K562 (cell line): ENCODE results near the gene HELB. TPM values are rescaled to one million over a fixed set of nuclear protein-coding genes. Genes with fewer than 3 reads are reported as not detected.

Source experiments
- ATAC-seq: fragments of 200-7000 bp; cut with Tn5 transposase; 3 replicates; pipeline ENCODE4 v1.9.1; 2020; ENCODE audit warnings: moderate library complexity
- BruUV-seq: library from RNA; stranded (reverse); fragments of 400-500 nt; replicated peaks from 2 replicates; lab custom pipeline; 2021; lab: Mats Ljungman, UMichigan
- CTCF ChIA-PET: fragments of 300-600 bp; formaldehyde crosslinking; extraction: SDS; loops from one replicate; lab custom pipeline; 2021; ENCODE audit warnings: low intra/inter-chr PET ratio; lab: Yijun Ruan, JAX
- POLR2A ChIA-PET: fragments of 300-600, 350-650 bp; sonication (Branson Sonifier 250); formaldehyde crosslinking; extraction: SDS; loops from one replicate; lab custom pipeline; 2021; ENCODE audit warnings: antibody characterized with exemption, inconsistent platforms; lab: Yijun Ruan, JAX
- DNase-seq, 4 experiments: peaks; one replicate each; pipeline versions ENCODE4 v3.0.0 to v3.0.0-alpha.2; 2011 to 2018; ENCODE audit warnings: low spot score in 3 of 4, mixed read lengths in 3 of 4; ENCODE audit errors: extremely low read depth in 1 of 4
- FAIRE-seq: peaks from 2 replicates; lab custom pipeline; 2011; peaks lifted over from hg19 to GRCh38; lab: Jason Lieb, UNC
- H2AFZ ChIP-seq: 2 replicates; pipeline ENCODE4 v1.6.0; 2011; ENCODE audit warnings: low read depth, low read length, control low read depth, inconsistent platforms
- H3K27ac ChIP-seq: fragments of 200-600 bp; 3 replicates; pipeline ENCODE4 v1.8.0; 2011; ENCODE audit warnings: low read depth, mild to moderate bottlenecking, control low read depth, inconsistent platforms, low read length, moderate library complexity, mixed read lengths; ENCODE audit errors: extremely low read depth
- H3K27me3 ChIP-seq, 2 experiments: fragments of 300-600 bp in 1 of 2; 2 replicates in 1 of 2; 3 replicates in 1 of 2; pipeline versions ENCODE4 v1.6.0 to v1.8.0; 2011; ENCODE audit warnings: inconsistent platforms in 2 of 2, low read length in 2 of 2, mild to moderate bottlenecking in 1 of 2, mixed read lengths in 1 of 2, moderate library complexity in 1 of 2; ENCODE audit not compliant: control insufficient read depth in 2 of 2, insufficient read depth in 2 of 2
- H3K36me3 ChIP-seq: fragments of 300-600 bp; 3 replicates; pipeline ENCODE4 v1.8.0; 2011; ENCODE audit warnings: mild to moderate bottlenecking, low read length, inconsistent platforms; ENCODE audit not compliant: control insufficient read depth, insufficient read depth
- H3K4me1 ChIP-seq, 2 experiments: fragments of 200-600 bp in 1 of 2; replicated peaks in 1 of 2; 2 replicates in 1 of 2; 3 replicates in 1 of 2; pipeline versions ENCODE4 v1.5.1 to v1.8.0; 2011; ENCODE audit warnings: inconsistent platforms in 2 of 2, low read length in 2 of 2, mild to moderate bottlenecking in 1 of 2, mixed read lengths in 1 of 2, moderate library complexity in 1 of 2; ENCODE audit not compliant: control insufficient read depth in 2 of 2, insufficient read depth in 2 of 2
- H3K4me2 ChIP-seq: 2 replicates; pipeline ENCODE4 v1.6.1; 2011; ENCODE audit warnings: low read length, control low read depth, inconsistent platforms, mixed read lengths; ENCODE audit not compliant: insufficient read depth
- H3K4me3 ChIP-seq: fragments of 200-600 bp; sonication (generic), shearing (Covaris generic); 2 replicates; pipeline ENCODE4 v1.5.1; 2016; ENCODE audit warnings: control low read depth, inconsistent platforms
- H3K79me2 ChIP-seq: fragments of 200-600 bp; 3 replicates; pipeline ENCODE4 v1.8.0; 2011; ENCODE audit warnings: low read length, inconsistent platforms; ENCODE audit not compliant: control insufficient read depth, insufficient read depth
- H3K9ac ChIP-seq, 2 experiments: 2 replicates each; pipeline versions ENCODE4 v1.6.0 to v1.6.1; 2011; ENCODE audit warnings: low read depth in 2 of 2, low read length in 2 of 2, control low read depth in 1 of 2, inconsistent platforms in 1 of 2, mild to moderate bottlenecking in 1 of 2, mixed read lengths in 1 of 2; ENCODE audit not compliant: insufficient read depth in 1 of 2
- H3K9me1 ChIP-seq: one replicate; pipeline ENCODE4 v1.6.0; 2011; ENCODE audit warnings: inconsistent platforms, mild to moderate bottlenecking, low read length, moderate library complexity; ENCODE audit not compliant: control insufficient read depth, insufficient read depth
- H3K9me3 ChIP-seq: replicated peaks from 2 replicates; pipeline ENCODE4 v1.5.1; 2011; ENCODE audit warnings: low read depth, low read length, inconsistent platforms; ENCODE audit not compliant: control insufficient read depth, insufficient read depth
- H4K20me1 ChIP-seq: replicated peaks from 2 replicates; pipeline ENCODE4 v1.6.1; 2011; ENCODE audit warnings: low read length, inconsistent platforms, mixed read lengths; ENCODE audit not compliant: control insufficient read depth, insufficient read depth
- FOXK1 ChIP-seq: sonication (generic); formaldehyde crosslinking; IDR thresholded peaks from 2 replicates; pipeline ENCODE4 v1.8.0; 2022; ENCODE audit warnings: missing genetic modification reagents, mild to moderate bottlenecking, borderline replicate concordance
- KDM1A ChIP-seq, 2 experiments: fragments of 450-650 bp; IDR thresholded peaks; 2 replicates each; pipeline ENCODE4 v1.6.1; 2016; ENCODE audit warnings: mild to moderate bottlenecking in 2 of 2
- KLF1 ChIP-seq: fragments of 450-650 bp; IDR thresholded peaks from 2 replicates; pipeline ENCODE4 v1.6.1; 2016; ENCODE audit warnings: missing genetic modification characterization, missing compliant biosample characterization
- PHB ChIP-seq: fragments of 250-450 bp; sonication (Bioruptor Pico); IDR thresholded peaks from 2 replicates; pipeline ENCODE4 v1.5.0; 2021
- RAD21 ChIP-seq, 2 experiments: fragments of 250-450 bp in 1 of 2; fragments of 450-650 bp in 1 of 2; sonication (Bioruptor Pico) in 1 of 2; formaldehyde crosslinking in 1 of 2; IDR thresholded peaks in 1 of 2; conservative IDR thresholded peaks in 1 of 2; 2 replicates each; pipeline versions ENCODE4 v1.4.0 to v1.8.0; 2020 to 2022; ENCODE audit warnings: mild to moderate bottlenecking in 2 of 2, moderate library complexity in 1 of 2
- SMARCC2 ChIP-seq: fragments of 450-650 bp; IDR thresholded peaks from 2 replicates; pipeline ENCODE4 v1.6.1; 2017; ENCODE audit warnings: antibody characterized with exemption, moderate library complexity, mild to moderate bottlenecking, low read depth
- THRAP3 ChIP-seq: fragments of 450-650 bp; IDR thresholded peaks from 2 replicates; pipeline ENCODE4 v1.6.1; 2016; ENCODE audit warnings: mild to moderate bottlenecking, inconsistent platforms, borderline replicate concordance
- ZNF124 ChIP-seq: sonication (generic); formaldehyde crosslinking; IDR thresholded peaks from 2 replicates; pipeline ENCODE4 v1.8.1; 2022; ENCODE audit warnings: missing genetic modification reagents
- ZNF133 ChIP-seq: fragments of 250-450 bp; sonication (Bioruptor Pico); IDR thresholded peaks from 2 replicates; pipeline ENCODE4 v1.4.0; 2020; ENCODE audit warnings: mild to moderate bottlenecking
- in situ Hi-C: fragments of 300-500 bp; cut with MboI; formaldehyde crosslinking; loops from 4 replicates; pipeline ENCODE4 v1.15.0; 2018; ENCODE audit warnings: inconsistent platforms, mixed read lengths
- intact Hi-C: fragments of 100-400 bp; cut with micrococcal nuclease; formaldehyde crosslinking; loops from 2 replicates; pipeline ENCODE4 v1.14.2; 2022
- polyA plus RNA-seq, 8 experiments: library from polyadenylated mRNA; depleted of rRNA in 4 of 8; stranded (reverse) in 5 of 8; unstranded in 3 of 8; fragments of >200 nt; fragmentation: Nextera tagmentation in 2 of 8; fragmentation: Illumina TruSeq in 1 of 8; extraction: Ambion mirVana in 2 of 8; extraction: Trizol in 1 of 8; gene quantifications; 2 replicates each; pipeline versions ENCODE4 v1.2.1 to v1.2.3, GENCODE V29; 2011 to 2014; ENCODE audit warnings: inconsistent platforms in 1 of 8, missing spikeins in 1 of 8
- total RNA-seq, 7 experiments: library from RNA; depleted of rRNA in 6 of 7; stranded (reverse); fragments of >200 nt in 6 of 7; fragmentation: Illumina TruSeq in 2 of 7; extraction: Trizol in 2 of 7; gene quantifications; 2 replicates each; pipeline versions ENCODE4 v1.2.1 to v1.2.3, GENCODE V29; 2011 to 2021; ENCODE audit warnings: low replicate concordance in 1 of 7
- TF ChIP-seq, protein P1 (sequence below): fragments of 450-650 bp; IDR thresholded peaks from 2 replicates; pipeline ENCODE4 v1.6.1; 2014; ENCODE audit warnings: low read depth, mild to moderate bottlenecking, moderate library complexity, borderline replicate concordance
- TF ChIP-seq, protein P2 (sequence below), 2 experiments: fragments of 450-650 bp in 1 of 2; sonication (generic) in 1 of 2; formaldehyde crosslinking in 1 of 2; IDR thresholded peaks; 2 replicates each; pipeline versions ENCODE4 v1.7.1 to v1.9.0; 2016 to 2022; ENCODE audit warnings: inconsistent platforms in 1 of 2, mild to moderate bottlenecking in 1 of 2, missing genetic modification reagents in 1 of 2

HELB gene
- total and polyA plus RNA-seq, 9 of the 15 experiments (the other 6 are each of a cell fraction or from before 2014, with no cell fraction given), result 0.74 to 7.6 (median 2.4) TPM

DNA sequence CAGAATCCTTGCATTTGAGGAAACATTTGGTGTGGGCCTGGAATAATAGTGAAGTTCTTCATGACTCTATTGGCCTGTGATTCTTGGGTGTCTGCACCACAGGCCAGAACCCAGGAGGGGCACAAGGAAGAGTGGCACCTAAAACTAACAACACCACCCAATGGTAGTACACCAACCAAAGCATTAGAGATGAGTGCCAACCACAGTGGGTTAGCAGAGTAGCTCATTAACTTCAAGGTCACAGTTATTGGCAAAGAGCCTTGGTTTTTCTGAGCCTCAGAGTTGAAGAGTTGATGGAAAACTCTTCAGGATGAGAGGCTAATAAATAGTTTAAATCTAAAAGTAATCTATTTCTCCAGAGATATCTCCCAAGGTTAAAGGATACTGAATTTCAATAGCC, 57.0 kb downstream of the HELB start:
- no peak overlapping the region for H2AFZ ChIP-seq
- no peak overlapping the region for H3K9ac ChIP-seq
- no peak for DNase-seq
- H3K79me2 ChIP-seq, result no peaks in the 10 kb centered on the region
- no peaks in the 10 kb centered on the region for H3K9me3 ChIP-seq
- H3K27me3 ChIP-seq, result peaks cover 5 to 20% of the 10 kb centered on the region in 2 experiments; a peak in 4 of 5 replicates
- BruUV-seq, result no TSS peak
- H3K36me3 ChIP-seq, result no peaks in the 10 kb centered on the region
- ChIA-PET POLR2A (no interaction called here), CTCF (no interaction called here)
- no peak for FAIRE-seq
- no peaks in the 10 kb centered on the region for H3K9me1 ChIP-seq
- intact Hi-C loops, result loop anchor here (10.0 kb wide), 1 partner anchor 326 kb away; no protein-coding TSS in a partner anchor
- no peak overlapping the region for H3K27ac ChIP-seq
- no peak overlapping the region for H3K4me2 ChIP-seq
- no peaks in the 10 kb centered on the region for H3K4me1 ChIP-seq
- no peak overlapping the region for H3K4me3 ChIP-seq
- in situ Hi-C loops, result no loop called here
- ATAC-seq, result no peak
- H4K20me1 ChIP-seq, result no peaks in the 10 kb centered on the region
- TF ChIP-seq KDM1A (IDR thresholded peaks at IDR 0.05) (no peak), RAD21 (CRISPR knock-in tag; conservative IDR thresholded peaks at IDR 0.05 in 1 of 2, IDR thresholded peaks at IDR 0.05 in 1 of 2) (no peak), PHB (CRISPR knock-in tag) (no peak), ZNF133 (CRISPR knock-in tag) (no peak), FOXK1 (no peak), ZNF124 (CRISPR knock-in tag) (no peak), SMARCC2 (no peak), KLF1 (tag) (no peak), THRAP3 (no peak)
- TF ChIP-seq, protein P1, sequence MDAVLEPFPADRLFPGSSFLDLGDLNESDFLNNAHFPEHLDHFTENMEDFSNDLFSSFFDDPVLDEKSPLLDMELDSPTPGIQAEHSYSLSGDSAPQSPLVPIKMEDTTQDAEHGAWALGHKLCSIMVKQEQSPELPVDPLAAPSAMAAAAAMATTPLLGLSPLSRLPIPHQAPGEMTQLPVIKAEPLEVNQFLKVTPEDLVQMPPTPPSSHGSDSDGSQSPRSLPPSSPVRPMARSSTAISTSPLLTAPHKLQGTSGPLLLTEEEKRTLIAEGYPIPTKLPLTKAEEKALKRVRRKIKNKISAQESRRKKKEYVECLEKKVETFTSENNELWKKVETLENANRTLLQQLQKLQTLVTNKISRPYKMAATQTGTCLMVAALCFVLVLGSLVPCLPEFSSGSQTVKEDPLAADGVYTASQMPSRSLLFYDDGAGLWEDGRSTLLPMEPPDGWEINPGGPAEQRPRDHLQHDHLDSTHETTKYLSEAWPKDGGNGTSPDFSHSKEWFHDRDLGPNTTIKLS, result no peak
- TF ChIP-seq, protein P2, sequence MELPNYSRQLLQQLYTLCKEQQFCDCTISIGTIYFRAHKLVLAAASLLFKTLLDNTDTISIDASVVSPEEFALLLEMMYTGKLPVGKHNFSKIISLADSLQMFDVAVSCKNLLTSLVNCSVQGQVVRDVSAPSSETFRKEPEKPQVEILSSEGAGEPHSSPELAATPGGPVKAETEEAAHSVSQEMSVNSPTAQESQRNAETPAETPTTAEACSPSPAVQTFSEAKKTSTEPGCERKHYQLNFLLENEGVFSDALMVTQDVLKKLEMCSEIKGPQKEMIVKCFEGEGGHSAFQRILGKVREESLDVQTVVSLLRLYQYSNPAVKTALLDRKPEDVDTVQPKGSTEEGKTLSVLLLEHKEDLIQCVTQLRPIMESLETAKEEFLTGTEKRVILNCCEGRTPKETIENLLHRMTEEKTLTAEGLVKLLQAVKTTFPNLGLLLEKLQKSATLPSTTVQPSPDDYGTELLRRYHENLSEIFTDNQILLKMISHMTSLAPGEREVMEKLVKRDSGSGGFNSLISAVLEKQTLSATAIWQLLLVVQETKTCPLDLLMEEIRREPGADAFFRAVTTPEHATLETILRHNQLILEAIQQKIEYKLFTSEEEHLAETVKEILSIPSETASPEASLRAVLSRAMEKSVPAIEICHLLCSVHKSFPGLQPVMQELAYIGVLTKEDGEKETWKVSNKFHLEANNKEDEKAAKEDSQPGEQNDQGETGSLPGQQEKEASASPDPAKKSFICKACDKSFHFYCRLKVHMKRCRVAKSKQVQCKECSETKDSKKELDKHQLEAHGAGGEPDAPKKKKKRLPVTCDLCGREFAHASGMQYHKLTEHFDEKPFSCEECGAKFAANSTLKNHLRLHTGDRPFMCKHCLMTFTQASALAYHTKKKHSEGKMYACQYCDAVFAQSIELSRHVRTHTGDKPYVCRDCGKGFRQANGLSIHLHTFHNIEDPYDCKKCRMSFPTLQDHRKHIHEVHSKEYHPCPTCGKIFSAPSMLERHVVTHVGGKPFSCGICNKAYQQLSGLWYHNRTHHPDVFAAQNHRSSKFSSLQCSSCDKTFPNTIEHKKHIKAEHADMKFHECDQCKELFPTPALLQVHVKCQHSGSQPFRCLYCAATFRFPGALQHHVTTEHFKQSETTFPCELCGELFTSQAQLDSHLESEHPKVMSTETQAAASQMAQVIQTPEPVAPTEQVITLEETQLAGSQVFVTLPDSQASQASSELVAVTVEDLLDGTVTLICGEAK (IDR thresholded peaks at IDR 0.05), result no peak
- TF ChIP-seq, protein P2 (CRISPR knock-in tag; IDR thresholded peaks at IDR 0.05), result no peak
